Ishikawa (cell line): Measurements from ENCODE around the gene GMNN.

Experiments used
- CEBPB ChIP-seq: IDR thresholded peaks from 2 replicates; pipeline ENCODE4 v1.6.1; 2012
- CREB1 ChIP-seq: IDR thresholded peaks from 2 replicates; pipeline ENCODE4 v1.6.1; 2012; ENCODE audit warnings: low read depth
- EGR1 ChIP-seq: IDR thresholded peaks from 2 replicates; pipeline ENCODE4 v1.6.1; 2012
- EP300 ChIP-seq: IDR thresholded peaks from 2 replicates; pipeline ENCODE4 v1.6.1; 2012; ENCODE audit warnings: borderline replicate concordance
- FOXM1 ChIP-seq: IDR thresholded peaks from 2 replicates; pipeline ENCODE4 v1.6.1; 2012; ENCODE audit warnings: low read depth, borderline replicate concordance
- NFIC ChIP-seq: IDR thresholded peaks from 2 replicates; pipeline ENCODE4 v1.6.1; 2012
- RAD21 ChIP-seq: IDR thresholded peaks from 2 replicates; pipeline ENCODE4 v1.6.1; 2012; ENCODE audit warnings: low read depth
- TAF1 ChIP-seq: IDR thresholded peaks from 2 replicates; pipeline ENCODE4 v1.6.1; 2012; ENCODE audit warnings: low read depth, mild to moderate bottlenecking
- TCF12 ChIP-seq: IDR thresholded peaks from 2 replicates; pipeline ENCODE4 v1.6.1; 2012; ENCODE audit warnings: low read depth
- TEAD4 ChIP-seq: IDR thresholded peaks from 2 replicates; pipeline ENCODE4 v1.6.1; 2012
- YY1 ChIP-seq: IDR thresholded peaks from 2 replicates; pipeline ENCODE4 v1.6.1; 2012; ENCODE audit warnings: low read depth
- ZBTB7A ChIP-seq: IDR thresholded peaks from 2 replicates; pipeline ENCODE4 v1.6.1; 2012; ENCODE audit warnings: low read depth
- TF ChIP-seq, protein P1 (sequence below): IDR thresholded peaks from 2 replicates; pipeline ENCODE4 v1.6.1; 2012
- TF ChIP-seq, protein P2 (sequence below): IDR thresholded peaks from 2 replicates; pipeline ENCODE4 v1.6.1; 2012
- TF ChIP-seq, protein P3 (sequence below): IDR thresholded peaks from 2 replicates; pipeline ENCODE4 v1.6.1; 2012; ENCODE audit warnings: low read depth, mild to moderate bottlenecking

Gene GMNN

DNA sequence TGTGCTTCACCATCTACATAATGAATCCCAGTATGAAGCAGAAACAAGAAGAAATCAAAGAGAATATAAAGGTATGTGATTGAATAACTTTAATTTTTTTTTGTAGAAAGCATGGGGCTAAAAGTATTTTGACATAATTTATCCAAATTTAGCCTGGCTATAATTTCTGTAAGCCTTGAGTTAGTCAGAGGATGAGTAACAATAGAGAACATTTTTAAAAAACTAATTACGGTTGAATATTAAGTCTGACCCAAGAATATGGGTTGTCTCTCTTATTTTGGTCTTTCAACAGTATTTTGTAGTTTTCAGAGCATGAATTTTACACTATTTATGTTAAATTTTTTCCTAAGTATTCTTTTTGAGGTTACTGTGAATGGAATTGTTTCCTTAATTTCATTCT, 2.5 kb downstream of the GMNN start:
- TF ChIP-seq TEAD4 = no peak
- no peak for TF ChIP-seq YY1
- TF ChIP-seq NFIC = no peak
- TF ChIP-seq TAF1 = no peak
- no peak for TF ChIP-seq CEBPB
- no peak for TF ChIP-seq EP300
- TF ChIP-seq RAD21 = no peak
- TF ChIP-seq, protein P1, sequence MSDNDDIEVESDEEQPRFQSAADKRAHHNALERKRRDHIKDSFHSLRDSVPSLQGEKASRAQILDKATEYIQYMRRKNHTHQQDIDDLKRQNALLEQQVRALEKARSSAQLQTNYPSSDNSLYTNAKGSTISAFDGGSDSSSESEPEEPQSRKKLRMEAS = no peak
- TF ChIP-seq, protein P2, sequence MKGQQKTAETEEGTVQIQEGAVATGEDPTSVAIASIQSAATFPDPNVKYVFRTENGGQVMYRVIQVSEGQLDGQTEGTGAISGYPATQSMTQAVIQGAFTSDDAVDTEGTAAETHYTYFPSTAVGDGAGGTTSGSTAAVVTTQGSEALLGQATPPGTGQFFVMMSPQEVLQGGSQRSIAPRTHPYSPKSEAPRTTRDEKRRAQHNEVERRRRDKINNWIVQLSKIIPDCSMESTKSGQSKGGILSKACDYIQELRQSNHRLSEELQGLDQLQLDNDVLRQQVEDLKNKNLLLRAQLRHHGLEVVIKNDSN = no peak
- TF ChIP-seq CREB1 = no peak
- no peak for TF ChIP-seq EGR1
- no peak for TF ChIP-seq FOXM1
- TF ChIP-seq, protein P3, sequence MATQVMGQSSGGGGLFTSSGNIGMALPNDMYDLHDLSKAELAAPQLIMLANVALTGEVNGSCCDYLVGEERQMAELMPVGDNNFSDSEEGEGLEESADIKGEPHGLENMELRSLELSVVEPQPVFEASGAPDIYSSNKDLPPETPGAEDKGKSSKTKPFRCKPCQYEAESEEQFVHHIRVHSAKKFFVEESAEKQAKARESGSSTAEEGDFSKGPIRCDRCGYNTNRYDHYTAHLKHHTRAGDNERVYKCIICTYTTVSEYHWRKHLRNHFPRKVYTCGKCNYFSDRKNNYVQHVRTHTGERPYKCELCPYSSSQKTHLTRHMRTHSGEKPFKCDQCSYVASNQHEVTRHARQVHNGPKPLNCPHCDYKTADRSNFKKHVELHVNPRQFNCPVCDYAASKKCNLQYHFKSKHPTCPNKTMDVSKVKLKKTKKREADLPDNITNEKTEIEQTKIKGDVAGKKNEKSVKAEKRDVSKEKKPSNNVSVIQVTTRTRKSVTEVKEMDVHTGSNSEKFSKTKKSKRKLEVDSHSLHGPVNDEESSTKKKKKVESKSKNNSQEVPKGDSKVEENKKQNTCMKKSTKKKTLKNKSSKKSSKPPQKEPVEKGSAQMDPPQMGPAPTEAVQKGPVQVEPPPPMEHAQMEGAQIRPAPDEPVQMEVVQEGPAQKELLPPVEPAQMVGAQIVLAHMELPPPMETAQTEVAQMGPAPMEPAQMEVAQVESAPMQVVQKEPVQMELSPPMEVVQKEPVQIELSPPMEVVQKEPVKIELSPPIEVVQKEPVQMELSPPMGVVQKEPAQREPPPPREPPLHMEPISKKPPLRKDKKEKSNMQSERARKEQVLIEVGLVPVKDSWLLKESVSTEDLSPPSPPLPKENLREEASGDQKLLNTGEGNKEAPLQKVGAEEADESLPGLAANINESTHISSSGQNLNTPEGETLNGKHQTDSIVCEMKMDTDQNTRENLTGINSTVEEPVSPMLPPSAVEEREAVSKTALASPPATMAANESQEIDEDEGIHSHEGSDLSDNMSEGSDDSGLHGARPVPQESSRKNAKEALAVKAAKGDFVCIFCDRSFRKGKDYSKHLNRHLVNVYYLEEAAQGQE = no peak
- TF ChIP-seq ZBTB7A = no peak
- no peak for TF ChIP-seq TCF12

- TF ChIP-seq ZBTB7A (no peak), CEBPB (no peak), EP300 (no peak), CREB1 (no peak), TAF1 (no peak), TEAD4 (no peak), NFIC (no peak), RAD21 (no peak), YY1 (no peak), TCF12 (no peak), FOXM1 (no peak), EGR1 (no peak)
- TF ChIP-seq, protein P1 = no peak
- TF ChIP-seq, protein P3 = no peak
- TF ChIP-seq, protein P2 = no peak
Observed at GRCh38 chr6:24778121-24778520, 3.4 kb downstream of the GMNN start.

DNA sequence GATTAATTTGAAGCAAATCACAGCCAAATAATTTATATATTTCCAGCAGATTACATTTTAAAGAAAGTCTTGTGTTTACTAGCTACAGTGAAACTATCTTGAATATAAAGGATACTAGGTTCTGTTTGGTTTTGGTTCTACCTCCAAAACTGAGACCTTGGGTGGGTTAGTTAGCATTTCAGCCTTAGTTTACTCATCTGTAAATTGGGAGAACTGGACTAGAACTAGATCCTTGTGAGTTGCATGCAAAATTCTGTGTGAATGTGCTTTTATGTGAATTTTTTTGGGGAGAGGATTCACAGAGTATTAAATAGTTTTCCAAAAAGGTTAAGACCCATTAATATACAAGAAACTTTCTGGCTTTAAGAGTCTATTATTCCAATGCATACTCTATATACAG, 4.1 kb downstream of the GMNN start:
- TF ChIP-seq, protein P2 = no peak
- TF ChIP-seq, protein P1 = no peak
- no peak for TF ChIP-seq YY1
- TF ChIP-seq TAF1 = no peak
- TF ChIP-seq CEBPB = no peak
- no peak for TF ChIP-seq EP300
- no peak for TF ChIP-seq RAD21
- no peak for TF ChIP-seq NFIC
- no peak for TF ChIP-seq CREB1
- no peak for TF ChIP-seq EGR1
- TF ChIP-seq TCF12 = no peak
- no peak for TF ChIP-seq FOXM1
- TF ChIP-seq TEAD4 = no peak
- TF ChIP-seq, protein P3 = no peak
- no peak for TF ChIP-seq ZBTB7A
